HG03520 (cell line): ENCODE results near the gene DENND1A.

Source experiments
- ATAC-seq: cut with Tn5 transposase; IDR thresholded peaks from one replicate; pipeline ENCODE4 v1.9.1; 2021; ENCODE audit warnings: mild to moderate bottlenecking, moderate library complexity; ENCODE audit not compliant: unreplicated experiment

The DENND1A gene

DNA sequence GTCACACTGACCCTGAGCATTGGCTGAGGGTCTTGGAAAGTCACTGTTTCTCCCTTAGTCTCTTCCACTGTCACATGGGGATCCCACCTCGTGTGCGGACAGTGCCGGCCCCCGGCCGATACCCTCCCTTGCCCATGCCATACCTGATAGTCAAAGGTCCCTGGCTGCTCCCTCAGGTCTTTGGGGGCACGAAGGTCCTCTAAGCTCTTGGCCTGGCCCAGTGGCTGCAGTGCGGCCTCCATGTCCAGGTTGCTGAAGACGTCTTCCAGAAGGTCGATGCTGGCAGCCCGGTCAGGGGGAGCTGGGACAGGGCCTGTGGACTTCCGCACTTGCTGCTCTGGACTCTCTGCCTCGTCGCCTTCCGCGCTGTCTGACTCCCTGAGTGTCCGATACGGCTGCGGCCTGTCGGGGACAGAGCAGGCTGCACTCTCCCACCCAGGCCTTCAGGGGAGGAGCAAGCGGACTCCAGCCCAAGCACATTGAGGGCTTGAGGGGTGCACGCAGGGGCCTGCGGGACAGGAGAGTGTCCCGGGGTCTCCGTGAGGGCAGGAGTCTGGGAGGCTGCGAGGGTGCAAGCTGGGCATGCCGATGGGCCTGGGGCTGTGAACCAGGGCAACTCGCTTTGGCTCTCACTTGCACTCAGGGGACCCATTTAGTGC is 546.3 kb downstream of the DENND1A start:
- ATAC-seq: no peak

DNA sequence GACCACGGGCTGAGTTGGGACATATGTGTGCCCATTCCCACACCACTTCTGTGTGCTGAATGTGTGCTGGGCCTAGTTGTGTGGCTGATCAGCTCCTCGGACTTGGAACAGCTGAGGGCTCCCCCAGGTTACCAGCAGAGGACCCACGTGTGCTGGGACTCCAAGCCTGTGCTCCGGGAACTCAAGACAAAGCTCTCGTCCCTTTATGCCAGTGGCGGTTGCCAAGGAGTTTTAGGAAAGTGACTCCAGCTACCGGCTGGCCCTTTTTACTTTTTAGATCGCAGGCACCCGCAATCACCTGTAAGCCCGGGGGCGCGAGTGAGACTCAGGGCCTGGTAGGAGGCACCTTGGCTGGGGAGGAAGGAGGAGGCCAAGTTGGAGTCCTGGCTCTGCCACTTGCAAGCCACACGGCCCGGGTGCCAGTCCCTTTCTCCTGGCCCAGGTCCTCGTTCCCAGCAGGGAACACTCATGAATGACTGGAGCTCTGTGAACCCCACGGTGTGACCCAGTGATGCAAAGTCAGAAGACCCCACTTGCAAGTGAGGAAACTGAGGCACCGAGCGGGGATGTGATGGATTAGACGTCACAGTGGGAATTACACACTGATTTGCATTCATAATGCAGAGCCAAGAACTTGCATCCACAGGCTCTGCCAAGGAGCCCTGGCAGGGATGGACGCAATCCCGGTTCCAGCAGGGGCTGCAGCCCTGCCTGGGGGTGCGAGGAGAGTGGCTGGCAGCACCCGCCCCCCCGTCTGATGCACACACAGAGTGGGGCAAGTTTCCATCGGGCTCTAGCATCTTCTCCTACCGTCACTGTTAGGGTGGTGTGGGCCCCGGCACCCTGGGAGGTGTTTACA is 547.0 kb downstream of the DENND1A start:
- ATAC-seq: no peak

DNA sequence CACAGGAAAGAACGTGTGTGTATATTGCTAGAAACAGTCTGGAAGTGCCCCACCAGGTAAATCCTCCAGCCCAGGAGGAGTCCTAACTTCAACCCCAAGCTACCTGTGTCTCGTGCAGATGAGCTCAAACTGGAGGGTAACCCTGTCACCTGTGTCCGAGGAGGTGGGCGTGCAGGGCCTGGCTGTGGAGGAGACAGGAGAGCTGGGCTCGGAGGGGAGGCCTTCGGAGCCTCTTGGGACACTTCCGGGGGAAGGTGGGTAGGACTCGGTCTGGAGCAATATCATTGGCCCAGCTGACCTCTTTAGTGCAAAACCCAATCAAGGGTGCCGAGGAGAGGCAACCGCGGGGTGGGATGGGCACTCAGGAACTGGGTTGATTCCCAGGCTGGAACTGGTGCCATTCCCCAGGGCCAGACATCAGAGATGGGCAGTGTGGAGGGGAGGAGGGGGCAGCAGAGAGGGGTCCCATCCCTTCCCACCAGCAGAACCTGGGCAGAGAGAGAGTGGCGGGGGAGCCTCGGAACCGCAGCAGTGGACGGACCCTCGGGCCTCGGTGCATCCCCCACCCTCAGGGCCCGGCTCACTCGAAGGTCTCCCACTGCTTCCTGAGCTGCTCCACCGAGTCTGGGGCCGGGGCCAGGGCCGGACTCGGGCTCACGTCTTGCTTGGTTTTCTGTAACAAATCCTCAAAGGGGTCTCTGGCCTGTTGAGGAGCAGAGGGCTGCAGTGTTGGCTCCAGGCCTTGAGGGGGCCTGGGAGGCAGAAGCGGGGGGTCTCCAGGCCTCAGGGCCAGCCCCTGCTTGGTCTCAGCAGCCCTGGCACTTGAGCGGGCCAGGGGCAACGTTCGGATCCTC is 548.8 kb downstream of the DENND1A start:
- ATAC-seq: no peak

DNA sequence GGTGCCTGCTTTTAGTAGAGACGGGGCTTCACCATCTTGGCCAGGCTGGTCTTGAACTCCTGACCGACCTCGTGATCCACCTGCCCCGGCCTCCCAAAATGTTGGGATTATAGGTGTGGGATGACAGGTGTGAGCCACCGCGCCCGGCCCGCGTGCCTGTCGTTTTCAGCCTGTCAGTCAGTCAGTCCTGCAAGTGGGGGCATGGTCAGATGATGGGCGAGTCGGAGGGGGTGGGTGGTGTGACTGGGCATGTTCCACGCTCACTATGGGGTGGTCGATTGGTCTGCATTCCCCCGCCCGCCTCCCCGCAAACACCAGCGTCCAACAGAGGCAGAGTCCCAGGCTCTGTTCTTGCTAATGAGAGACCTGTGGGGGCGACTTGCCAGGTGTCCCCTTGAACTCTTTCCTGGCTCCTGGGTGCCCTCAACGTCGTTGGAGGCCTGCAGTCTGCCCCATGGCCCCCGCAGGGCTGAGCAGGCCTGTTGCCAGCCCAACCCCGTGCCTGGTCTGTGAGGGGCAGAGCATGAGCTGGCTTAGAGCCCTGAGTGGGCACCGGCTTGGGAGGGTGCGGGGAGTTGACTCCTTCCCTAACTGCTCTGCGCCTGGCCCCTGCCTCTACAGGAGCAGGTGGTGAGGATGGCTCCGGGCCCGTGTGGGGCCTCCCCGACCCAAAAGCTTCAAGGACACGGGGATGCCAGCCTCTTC is 550.8 kb downstream of the DENND1A start:
- ATAC-seq: no peak

DNA sequence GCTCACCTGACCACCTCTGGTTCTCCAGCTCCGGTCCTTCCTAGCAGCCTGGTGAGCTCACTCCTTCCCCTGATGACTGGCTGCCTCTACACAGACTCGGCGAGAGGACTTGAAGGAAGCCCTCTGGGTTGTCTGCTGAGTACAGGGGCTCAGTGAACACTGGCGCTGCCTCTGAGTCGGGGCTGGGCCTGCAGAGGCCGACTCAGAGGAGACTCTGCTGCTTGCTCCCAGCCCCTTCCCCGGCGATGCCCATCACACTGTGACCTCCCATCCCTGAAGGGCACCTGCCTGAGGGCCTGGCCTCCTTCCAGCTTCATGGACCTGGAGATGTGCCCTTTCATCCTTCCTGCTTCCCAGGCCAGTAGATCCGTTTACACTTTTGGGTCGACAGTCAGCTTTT is 551.9 kb downstream of the DENND1A start:
- ATAC-seq: no peak

DNA sequence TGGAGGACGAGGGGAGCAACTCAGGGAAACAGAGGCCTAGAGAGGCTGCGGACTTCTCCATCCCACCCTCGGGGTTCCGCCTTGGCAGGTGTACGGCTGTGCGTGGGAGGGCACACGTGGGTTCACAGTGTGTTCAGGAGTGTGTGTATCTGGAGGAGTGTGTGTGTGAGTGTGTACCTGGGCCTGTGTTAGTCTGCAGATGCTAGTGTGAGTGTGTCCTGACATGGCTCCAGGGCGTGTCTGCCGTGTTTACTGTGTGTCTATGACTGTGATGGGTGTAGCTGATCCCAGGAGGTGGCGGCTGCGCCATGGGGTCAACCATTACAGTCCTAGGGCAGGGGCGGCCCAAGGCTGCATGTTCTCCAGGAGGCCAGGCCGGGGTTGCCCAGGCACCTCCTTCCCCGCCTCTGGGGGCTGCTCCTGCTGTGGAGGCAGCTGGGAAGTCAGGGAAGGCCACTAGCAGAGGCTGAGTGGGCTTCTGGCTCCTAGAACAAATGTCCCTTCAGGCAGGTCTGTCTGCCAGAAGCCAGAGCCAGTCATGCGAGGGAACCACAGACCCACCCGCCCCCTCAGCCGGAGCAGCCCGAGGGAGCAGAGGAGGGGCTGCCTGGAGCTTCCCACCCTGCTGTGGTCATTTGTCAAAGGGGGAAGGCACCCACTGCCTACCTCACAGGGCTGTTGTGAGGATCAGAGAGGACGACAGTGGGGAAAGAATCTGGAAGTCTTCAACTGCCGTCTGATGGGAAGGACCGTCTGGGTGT is 552.5 kb downstream of the DENND1A start:
- no peak for ATAC-seq

DNA sequence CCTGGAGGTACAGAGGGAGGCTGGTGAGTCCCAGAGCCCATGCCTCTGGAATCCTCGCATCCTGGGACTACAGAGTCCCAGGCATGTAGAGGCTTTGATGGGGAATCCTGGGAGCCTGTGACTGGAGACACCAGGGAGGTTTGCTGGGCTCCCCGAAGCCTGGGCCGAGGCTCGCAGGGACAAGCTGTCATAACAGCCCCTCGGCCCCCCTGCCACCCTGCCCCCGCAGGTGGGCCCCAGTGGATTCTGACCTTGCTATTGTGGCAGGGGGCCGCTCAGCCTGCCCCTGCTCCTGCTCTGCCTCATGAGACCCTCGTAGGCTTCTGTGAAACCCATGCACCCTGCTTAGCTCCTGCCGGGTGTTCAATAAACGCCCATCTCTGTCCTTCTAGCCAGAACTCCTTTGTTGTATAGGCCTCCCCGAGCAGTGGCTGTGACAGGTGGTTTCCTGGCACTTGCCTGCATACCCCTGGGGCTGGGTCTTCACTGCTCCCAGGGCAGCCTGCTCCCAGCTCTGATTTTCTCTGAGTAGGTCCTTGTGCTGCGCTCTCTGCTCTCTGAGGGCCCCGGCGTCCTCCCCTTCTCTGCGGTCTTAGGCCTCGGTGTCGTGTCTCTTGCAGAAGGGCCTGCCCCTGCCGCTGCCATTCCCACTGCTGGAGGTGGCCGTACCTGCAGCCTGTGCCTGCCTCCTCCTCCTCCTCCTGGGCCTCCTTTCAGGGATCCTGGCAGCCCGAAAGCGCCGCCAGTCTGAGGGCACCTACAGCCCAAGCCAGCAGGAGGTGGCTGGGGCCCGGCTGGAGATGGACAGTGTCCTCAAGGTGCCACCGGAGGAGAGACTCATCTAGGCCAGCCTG is 553.5 kb downstream of the DENND1A start:
- no peak for ATAC-seq

DNA sequence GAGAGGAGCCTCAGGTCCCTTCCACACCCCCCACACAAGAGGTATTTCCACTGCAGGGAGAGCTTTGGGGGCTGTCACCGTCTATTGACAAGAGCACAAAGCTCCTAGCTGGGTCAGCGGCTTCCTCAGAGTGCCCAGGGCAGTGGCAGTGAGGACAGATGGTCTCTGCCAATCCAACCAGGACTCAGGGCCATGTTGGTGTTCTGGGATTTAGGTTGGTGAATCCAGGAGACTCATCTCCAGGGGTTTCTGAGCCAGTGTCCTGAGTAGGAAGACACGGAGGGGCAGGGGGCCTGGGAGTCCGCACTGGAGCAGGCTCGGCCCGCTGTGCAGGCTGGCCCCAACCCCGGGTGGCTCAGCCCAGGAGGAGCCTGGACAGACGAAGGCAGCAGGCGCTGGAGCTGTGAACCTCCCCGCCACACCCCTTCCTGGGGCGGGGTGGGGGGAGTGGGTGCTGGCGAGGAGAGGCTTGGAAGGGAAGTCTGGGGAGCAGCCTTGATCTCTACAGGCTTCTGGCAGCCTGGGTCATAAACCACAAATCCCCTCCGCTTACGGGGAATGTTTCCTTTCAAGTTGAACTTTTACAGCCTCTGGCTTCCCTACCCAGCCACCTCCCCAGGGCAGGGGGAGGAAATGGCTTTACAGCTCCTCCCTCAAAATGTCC is 554.3 kb downstream of the DENND1A start:
- ATAC-seq: no peak

DNA sequence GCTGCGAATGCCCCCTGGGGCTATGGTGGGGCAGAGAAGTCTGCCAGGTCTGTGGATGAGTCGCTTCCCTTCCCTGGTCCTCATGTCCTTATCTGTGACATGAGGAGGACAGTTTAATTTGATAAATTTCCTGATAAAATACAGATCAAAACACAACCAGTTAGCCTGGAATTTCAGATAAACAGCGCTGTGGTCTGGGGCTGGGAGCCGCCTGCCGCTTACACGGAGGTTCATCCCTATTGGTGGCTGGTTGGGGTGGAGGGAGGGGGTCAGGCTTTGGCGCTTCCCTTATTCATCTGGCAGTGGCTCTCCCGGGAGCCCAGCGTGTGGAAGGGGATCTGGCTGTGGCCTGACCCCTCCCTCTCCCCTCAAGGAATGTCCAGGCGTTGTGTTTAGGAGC is 556.0 kb downstream of the DENND1A start:
- no peak for ATAC-seq

DNA sequence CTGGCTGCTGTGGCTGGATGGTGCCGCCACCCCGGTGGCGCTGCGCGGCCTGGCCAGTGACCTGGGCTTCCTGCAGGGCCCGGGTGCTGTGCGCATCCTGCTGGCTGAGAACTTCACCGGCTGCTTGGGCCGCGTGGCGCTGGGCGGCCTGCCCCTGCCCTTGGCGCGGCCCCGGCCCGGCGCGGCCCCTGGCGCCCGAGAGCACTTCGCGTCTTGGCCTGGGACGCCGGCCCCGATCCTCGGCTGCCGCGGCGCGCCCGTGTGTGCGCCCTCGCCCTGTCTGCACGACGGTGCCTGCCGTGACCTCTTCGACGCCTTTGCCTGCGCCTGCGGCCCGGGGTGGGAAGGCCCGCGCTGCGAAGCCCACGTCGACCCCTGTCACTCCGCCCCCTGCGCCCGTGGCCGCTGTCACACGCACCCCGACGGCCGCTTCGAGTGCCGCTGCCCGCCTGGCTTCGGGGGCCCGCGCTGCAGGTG is 556.4 kb downstream of the DENND1A start:
- no peak for ATAC-seq

DNA sequence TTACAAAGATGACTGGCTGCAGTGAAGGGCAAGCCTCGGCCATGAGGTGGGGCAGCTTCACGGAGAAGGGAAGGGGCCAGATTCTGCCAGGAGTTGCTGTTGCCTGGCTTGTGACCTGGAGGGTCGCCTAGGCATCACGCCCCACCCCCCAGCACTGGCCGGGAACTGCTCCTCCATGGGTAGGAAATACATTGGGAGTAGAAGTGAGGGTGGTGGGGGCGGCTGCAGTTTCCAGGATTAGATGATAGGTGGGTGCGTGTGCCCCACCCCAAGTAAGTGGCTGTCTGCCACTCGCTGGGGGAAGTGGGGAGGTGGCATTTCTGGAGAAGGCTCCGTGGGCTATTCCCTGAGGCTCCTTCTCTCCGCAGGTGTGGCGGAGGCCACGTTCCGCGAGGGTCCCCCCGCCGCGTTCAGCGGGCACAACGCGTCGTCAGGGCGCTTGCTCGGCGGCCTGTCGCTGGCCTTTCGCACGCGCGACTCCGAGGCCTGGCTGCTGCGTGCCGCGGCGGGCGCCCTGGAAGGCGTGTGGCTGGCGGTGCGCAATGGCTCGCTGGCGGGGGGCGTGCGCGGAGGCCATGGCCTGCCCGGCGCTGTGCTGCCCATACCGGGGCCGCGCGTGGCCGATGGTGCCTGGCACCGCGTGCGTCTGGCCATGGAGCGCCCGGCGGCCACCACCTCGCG is 557.0 kb downstream of the DENND1A start:
- ATAC-seq: no peak

DNA sequence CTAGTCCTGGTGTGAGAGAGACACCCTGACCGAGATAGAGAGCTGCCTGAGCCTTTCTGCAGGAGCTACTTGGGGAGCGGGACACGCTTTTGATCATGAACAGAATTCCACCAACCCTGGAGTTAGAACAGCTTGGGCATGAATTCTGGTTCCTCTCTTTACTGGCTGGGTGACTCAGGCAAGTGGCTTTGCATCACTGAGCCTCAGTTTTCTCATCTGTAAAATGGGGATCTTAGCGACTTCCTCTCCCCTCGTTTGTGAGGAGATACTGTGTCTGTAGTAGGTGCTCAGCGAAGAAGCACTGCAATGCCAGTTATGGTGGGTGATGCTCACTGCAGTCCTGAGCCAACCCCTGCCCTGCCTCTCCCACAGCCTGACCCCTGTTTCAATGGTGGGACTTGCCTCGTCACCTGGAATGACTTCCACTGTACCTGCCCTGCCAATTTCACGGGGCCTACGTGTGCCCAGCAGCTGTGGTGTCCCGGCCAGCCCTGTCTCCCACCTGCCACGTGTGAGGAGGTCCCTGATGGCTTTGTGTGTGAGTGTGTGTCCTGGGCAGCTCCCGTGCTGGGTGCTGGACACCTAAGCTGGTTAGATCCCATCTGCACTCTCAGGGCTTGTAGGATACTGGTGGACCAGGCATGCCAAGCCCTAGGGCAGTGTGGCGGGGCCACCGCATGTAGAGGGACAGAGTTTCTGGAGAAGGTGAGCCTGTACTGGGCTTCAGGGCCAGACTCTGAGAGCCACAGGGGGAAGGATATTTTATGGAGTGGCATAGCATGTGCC is 557.9 kb downstream of the DENND1A start:
- ATAC-seq: no peak

DNA sequence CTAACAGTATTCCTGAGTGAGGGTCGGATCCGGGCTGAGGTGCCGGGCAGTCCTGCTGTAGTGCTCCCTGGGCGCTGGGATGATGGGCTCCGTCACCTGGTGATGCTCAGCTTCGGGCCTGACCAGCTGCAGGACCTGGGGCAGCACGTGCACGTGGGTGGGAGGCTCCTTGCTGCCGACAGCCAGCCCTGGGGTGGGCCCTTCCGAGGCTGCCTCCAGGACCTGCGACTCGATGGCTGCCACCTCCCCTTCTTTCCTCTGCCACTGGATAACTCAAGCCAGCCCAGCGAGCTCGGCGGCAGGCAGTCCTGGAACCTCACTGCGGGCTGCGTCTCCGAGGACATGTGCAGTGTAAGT is 558.7 kb downstream of the DENND1A start:
- ATAC-seq: no peak

DNA sequence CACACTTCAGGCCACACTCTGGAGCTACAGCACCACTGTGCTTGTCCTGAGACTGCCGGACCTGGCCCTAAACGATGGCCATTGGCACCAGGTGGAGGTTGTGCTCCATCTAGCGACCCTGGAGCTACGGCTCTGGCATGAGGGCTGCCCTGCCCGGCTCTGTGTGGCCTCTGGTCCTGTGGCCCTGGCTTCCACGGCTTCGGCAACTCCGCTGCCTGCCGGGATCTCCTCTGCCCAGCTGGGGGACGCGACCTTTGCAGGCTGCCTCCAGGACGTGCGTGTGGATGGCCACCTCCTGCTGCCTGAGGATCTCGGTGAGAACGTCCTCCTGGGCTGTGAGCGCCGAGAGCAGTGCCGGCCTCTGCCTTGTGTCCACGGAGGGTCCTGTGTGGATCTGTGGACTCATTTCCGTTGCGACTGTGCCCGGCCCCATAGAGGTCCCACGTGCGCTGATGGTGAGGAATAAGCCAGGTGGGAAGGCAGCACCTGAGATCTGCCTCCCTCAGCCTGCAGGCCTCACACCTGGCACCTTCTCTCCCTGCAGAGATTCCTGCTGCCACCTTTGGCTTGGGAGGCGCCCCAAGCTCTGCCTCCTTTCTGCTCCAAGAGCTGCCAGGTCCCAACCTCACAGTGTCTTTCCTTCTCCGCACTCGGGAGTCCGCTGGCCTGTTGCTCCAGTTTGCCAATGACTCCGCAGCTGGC is 559.2 kb downstream of the DENND1A start:
- ATAC-seq: no peak

DNA sequence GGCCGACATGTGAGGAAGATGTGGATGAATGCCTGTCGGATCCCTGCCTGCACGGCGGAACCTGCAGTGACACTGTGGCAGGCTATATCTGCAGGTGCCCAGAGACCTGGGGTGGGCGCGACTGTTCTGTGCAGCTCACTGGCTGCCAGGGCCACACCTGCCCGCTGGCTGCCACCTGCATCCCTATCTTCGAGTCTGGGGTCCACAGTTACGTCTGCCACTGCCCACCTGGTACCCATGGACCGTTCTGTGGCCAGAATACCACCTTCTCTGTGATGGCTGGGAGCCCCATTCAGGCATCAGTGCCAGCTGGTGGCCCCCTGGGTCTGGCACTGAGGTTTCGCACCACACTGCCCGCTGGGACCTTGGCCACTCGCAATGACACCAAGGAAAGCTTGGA is 559.8 kb downstream of the DENND1A start:
- ATAC-seq: no peak

DNA sequence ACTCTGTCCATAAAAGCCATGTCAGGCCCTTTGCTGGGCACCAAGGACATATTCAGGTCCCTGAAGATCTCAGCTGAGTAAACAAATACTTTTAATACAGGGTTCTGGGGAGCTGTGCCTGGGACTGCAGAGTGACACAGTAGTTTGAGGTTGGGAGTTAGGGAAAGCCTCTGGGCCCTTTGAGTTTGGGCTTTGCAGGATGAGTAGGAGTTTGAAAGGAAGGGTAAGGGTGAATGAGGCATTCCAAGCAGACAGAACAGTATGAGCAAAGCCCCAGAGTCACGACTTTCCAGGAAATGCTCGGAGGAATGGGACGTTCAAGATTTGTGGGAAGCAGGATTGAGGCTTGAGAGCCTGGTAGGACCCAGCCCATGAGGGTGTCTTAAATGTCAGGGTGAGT is 560.6 kb downstream of the DENND1A start:
- ATAC-seq: no peak
